T-helper 9 cell (primary cell): ENCODE results near the gene NUTM2G.
"Not testable (repeated sequence)": the region's sequence is repeated elsewhere in the genome, so short reads cannot be mapped to it uniquely, and the experiment has no call there.

Source experiments
- DNase-seq: peaks from one replicate; pipeline ENCODE4 v3.0.0-alpha.2; 2020

NUTM2G gene

DNA sequence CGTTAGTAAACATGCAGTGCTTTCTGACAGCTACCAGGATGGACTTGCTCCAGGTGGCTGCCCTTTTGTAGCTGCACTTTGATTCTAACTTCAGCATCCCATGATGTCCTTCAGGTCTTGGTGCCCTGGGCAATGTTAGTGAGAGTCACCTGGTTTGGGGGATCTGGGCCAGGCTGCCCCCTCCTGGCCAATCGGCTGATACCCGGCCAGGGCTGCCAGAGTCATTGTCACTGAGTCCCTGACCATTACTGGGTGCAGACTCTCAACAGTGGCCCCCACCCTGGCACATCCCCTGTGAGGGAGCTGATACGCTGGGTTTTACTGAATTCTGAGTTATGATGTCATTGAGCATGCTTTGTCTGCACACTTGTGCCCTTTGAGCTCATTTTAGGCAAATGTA is 13.5 kb downstream of the NUTM2G start:
- not testable (repeated sequence) for DNase-seq

DNA sequence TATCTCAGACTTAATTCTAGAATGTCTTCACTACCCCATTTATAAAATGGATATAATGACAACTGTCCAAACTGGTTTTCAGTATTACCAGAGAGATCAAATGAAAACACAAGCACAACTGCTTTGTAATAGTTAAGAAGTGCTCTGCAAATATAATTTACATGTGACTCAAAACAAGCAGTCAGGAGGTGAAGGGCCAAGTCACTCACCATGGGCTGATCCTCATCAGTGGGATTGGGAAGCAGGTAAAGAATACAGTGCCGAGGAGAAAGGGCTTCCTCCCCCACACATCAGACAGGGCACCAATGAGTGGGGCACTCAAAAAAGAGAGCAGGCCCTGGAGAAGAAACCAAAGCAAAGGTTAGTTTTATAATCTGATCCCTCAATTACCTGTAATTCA is 20.7 kb downstream of the NUTM2G start:
- not testable (repeated sequence) for DNase-seq

DNA sequence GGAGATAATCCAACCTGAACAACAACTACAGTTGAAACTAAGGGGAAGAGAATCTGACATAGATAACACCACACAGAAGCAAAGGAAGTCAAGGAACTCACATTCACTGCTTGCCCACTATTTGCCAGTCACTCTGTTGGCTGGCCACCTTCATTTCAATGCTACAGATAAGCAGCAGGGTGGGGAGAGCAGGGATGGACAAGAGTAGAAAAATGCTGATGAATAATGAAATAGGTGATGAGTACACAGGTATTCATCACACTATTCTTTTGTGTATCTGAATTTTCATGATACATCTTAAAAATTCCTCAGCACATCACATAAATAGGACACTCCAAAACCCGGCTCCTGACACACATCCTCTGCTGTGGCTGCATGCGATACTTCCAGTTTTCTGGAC is 21.9 kb downstream of the NUTM2G start:
- not testable (repeated sequence) for DNase-seq

GRCh38 chr9:96967591-96967990 is 38.9 kb downstream of the NUTM2G start:
- not testable (repeated sequence) for DNase-seq

DNA sequence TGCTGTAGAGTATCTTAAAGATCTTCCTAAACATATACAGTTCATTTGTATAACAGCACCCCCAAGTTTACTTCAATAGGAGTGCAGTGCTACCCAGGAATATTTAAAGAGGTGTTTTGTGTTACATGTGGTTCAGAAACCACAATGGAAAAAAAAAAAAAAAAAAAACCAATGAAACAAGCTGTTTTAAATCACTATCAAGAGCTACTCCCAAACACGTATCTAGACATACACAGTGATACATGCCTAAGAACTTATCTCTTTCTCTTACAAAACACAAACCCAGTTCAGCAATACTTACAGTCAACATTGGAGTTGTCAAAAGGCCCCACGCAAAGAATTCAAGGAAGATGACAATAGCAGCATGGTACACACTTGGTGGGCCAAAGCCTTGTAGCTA is 43.9 kb downstream of the NUTM2G start:
- DNase-seq: not testable (repeated sequence)

DNA sequence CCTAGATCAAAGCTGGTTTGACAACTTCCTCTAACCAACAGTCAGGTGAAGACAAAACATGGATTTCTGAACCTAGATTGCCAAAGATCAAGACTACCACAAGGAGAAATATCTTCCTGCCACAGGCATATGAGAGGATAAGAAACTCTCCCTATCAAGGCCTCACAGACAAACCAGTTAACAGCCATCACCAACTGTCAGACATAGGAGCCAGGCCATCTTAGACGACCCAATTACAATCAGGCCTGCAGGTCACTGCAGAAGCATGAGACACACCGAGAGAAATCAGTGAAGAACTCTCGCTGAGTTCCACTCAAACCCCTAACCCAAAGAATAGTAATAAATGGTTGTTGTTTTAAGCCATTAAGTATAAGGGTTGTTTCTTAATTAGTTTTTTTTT is 45.4 kb downstream of the NUTM2G start:
- DNase-seq: not testable (repeated sequence)

- DNase-seq: not testable (repeated sequence)
These were observed 55.0 kb downstream of the NUTM2G start for GRCh38 chr9:96983496-96984122.

GRCh38 chr9:96984139-96984538 is 55.5 kb downstream of the NUTM2G start:
- DNase-seq: not testable (repeated sequence)

DNA sequence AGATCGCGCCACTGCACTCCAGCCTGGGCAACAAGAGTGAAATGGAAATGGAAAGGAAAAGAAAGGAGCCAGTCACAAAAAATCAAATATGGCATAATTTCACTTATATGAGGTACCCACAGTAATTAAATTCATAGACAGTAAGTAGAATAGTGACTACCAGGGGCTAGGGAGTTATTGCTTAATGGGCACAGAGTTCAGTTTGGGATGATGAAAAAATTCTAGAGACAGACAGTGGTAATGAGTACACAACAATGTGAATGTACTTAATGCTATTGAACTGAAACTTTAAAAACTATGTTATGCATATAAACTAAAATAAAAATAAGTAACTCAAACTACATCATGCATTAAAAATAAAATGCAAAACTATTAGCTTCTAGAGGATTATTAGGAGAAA is 56.2 kb downstream of the NUTM2G start:
- DNase-seq: not testable (repeated sequence)
